Ishikawa (cell line): ENCODE measurements around the gene NUDCD3.

Source experiments
- CREB1 ChIP-seq: IDR thresholded peaks from 2 replicates; pipeline ENCODE4 v1.6.1; 2012; ENCODE audit warnings: low read depth
- EGR1 ChIP-seq: IDR thresholded peaks from 2 replicates; pipeline ENCODE4 v1.6.1; 2012
- FOXM1 ChIP-seq: IDR thresholded peaks from 2 replicates; pipeline ENCODE4 v1.6.1; 2012; ENCODE audit warnings: low read depth, borderline replicate concordance
- MAX ChIP-seq: IDR thresholded peaks from 2 replicates; pipeline ENCODE4 v1.6.1; 2012
- REST ChIP-seq: IDR thresholded peaks from 2 replicates; pipeline ENCODE4 v1.6.1; 2012; ENCODE audit warnings: low read depth, mild to moderate bottlenecking

GRCh38 chr7:44329888-44330287 lies 160.6 kb downstream of the NUDCD3 start:
- TF ChIP-seq EGR1 (no peak), REST (no peak), FOXM1 (no peak), MAX (no peak), CREB1 (no peak)
